ENCODE data around the gene JAK1.

JAK1 gene

GRCh38 chr1:64976361-64976760 lies 10.0 kb upstream of the JAK1 start:
- no peak overlapping the region for H3K9ac ChIP-seq (ENCODE audit: low read length)
- H3K14ac ChIP-seq (ENCODE audit: low read length in 2 of 2), result no peak overlapping the region
- no peak overlapping the region for H2BK15ac ChIP-seq (ENCODE audit: low read depth, poor library complexity, severe bottlenecking)
- H3K9me3 ChIP-seq (ENCODE audit: control insufficient read depth, low read length), result no peaks in the 10 kb centered on the region
- H3K79me1 ChIP-seq (replicated peaks; ENCODE audit: low read length, poor library complexity, severe bottlenecking), result no peaks in the 10 kb centered on the region
- 95% methylated on average over 3 of the region's 3 CpGs for WGBS
- H3K4me2 ChIP-seq (ENCODE audit: low read length, poor library complexity, severe bottlenecking), result no peak overlapping the region
- H3K18ac ChIP-seq (ENCODE audit: low read depth in 1 of 2, low read length in 2 of 2), result no peak overlapping the region
- H2AK5ac ChIP-seq (ENCODE audit: low read length, severe bottlenecking), result no peak overlapping the region
- H3K4ac ChIP-seq (ENCODE audit: low read depth in 1 of 2, low read length in 2 of 2), result no peak overlapping the region
- H3K27ac ChIP-seq (ENCODE audit: low read length, poor library complexity, severe bottlenecking), result no peak overlapping the region
- H2BK5ac ChIP-seq (ENCODE audit: low read depth, low read length, poor library complexity, severe bottlenecking), result no peak overlapping the region
- H2BK12ac ChIP-seq (ENCODE audit: low read length in 2 of 2), result no peak overlapping the region
- H3K27me3 ChIP-seq (ENCODE audit: control insufficient read depth in 1 of 2, insufficient read depth in 1 of 2, low read length in 2 of 2), result no peaks in the 10 kb centered on the region
- no peak overlapping the region for H4K8ac ChIP-seq (ENCODE audit: low read length)
- H4K91ac ChIP-seq (ENCODE audit: low read length), result no peak overlapping the region
- H2AFZ ChIP-seq (ENCODE audit: low read depth, low read length), result no peak overlapping the region
- H2BK120ac ChIP-seq (ENCODE audit: low read depth, low read length), result no peak overlapping the region
- no peak for DNase-seq
- peaks cover 6% of the 10 kb centered on the region for H3K4me1 ChIP-seq (ENCODE audit: control insufficient read depth, insufficient read depth, low read depth, low read length)
- no peak overlapping the region for H3K23ac ChIP-seq (ENCODE audit: low read length in 2 of 2)
- H3K4me3 ChIP-seq (ENCODE audit: insufficient read depth in 1 of 2, low read depth in 1 of 2, low read length in 2 of 2), result no peak overlapping the region
- peaks cover 0 to 27% of the 10 kb centered on the region in 2 experiments for H3K36me3 ChIP-seq (ENCODE audit: control insufficient read depth in 1 of 2, insufficient read depth in 2 of 2, low read depth in 1 of 2, low read length in 2 of 2)

GRCh38 chr1:64975740-64976139 lies 9.4 kb upstream of the JAK1 start:
- Histone ChIP-seq H4K91ac (ENCODE audit: low read length) (no peak overlapping the region), H2AK5ac (ENCODE audit: low read length, severe bottlenecking) (no peak overlapping the region), H3K9me3 (ENCODE audit: control insufficient read depth, low read length) (no peaks in the 10 kb centered on the region), H3K18ac (ENCODE audit: low read depth in 1 of 2, low read length in 2 of 2) (no peak overlapping the region), H3K36me3 (ENCODE audit: control insufficient read depth in 1 of 2, insufficient read depth in 2 of 2, low read depth in 1 of 2, low read length in 2 of 2) (peaks cover 0 to 27% of the 10 kb centered on the region in 2 experiments), H3K4me3 (ENCODE audit: insufficient read depth in 1 of 2, low read depth in 1 of 2, low read length in 2 of 2) (no peak overlapping the region), H3K27me3 (ENCODE audit: control insufficient read depth in 1 of 2, insufficient read depth in 1 of 2, low read length in 2 of 2) (no peaks in the 10 kb centered on the region), H3K4me1 (ENCODE audit: control insufficient read depth, insufficient read depth, low read depth, low read length) (peaks cover 4% of the 10 kb centered on the region), H2BK15ac (ENCODE audit: low read depth, poor library complexity, severe bottlenecking) (no peak overlapping the region), H2BK120ac (ENCODE audit: low read depth, low read length) (no peak overlapping the region), H3K4ac (ENCODE audit: low read depth in 1 of 2, low read length in 2 of 2) (no peak overlapping the region), H2AFZ (ENCODE audit: low read depth, low read length) (no peak overlapping the region), H3K79me1 (replicated peaks; ENCODE audit: low read length, poor library complexity, severe bottlenecking) (no peaks in the 10 kb centered on the region), H2BK5ac (ENCODE audit: low read depth, low read length, poor library complexity, severe bottlenecking) (no peak overlapping the region), H2BK12ac (ENCODE audit: low read length in 2 of 2) (no peak overlapping the region), H3K4me2 (ENCODE audit: low read length, poor library complexity, severe bottlenecking) (no peak overlapping the region), H4K8ac (ENCODE audit: low read length) (no peak overlapping the region), H3K14ac (ENCODE audit: low read length in 2 of 2) (no peak overlapping the region), H3K27ac (ENCODE audit: low read length, poor library complexity, severe bottlenecking) (no peak overlapping the region), H3K23ac (ENCODE audit: low read length in 2 of 2) (no peak overlapping the region), H3K9ac (ENCODE audit: low read length) (no peak overlapping the region)
- WGBS, result 84% methylated on average over 5 of the region's 5 CpGs
- no peak for DNase-seq

GRCh38 chr1:64975127-64975526 lies 8.8 kb upstream of the JAK1 start:
- Histone ChIP-seq H3K36me3 (ENCODE audit: control insufficient read depth in 1 of 2, insufficient read depth in 2 of 2, low read depth in 1 of 2, low read length in 2 of 2) (peaks cover 0 to 27% of the 10 kb centered on the region in 2 experiments), H3K27me3 (ENCODE audit: control insufficient read depth in 1 of 2, insufficient read depth in 1 of 2, low read length in 2 of 2) (no peaks in the 10 kb centered on the region), H2AK5ac (ENCODE audit: low read length, severe bottlenecking) (no peak overlapping the region), H3K18ac (ENCODE audit: low read depth in 1 of 2, low read length in 2 of 2) (no peak overlapping the region), H3K4me2 (ENCODE audit: low read length, poor library complexity, severe bottlenecking) (no peak overlapping the region), H3K4ac (ENCODE audit: low read depth in 1 of 2, low read length in 2 of 2) (no peak overlapping the region), H2BK5ac (ENCODE audit: low read depth, low read length, poor library complexity, severe bottlenecking) (no peak overlapping the region), H3K4me3 (ENCODE audit: insufficient read depth in 1 of 2, low read depth in 1 of 2, low read length in 2 of 2) (no peak overlapping the region), H3K27ac (ENCODE audit: low read length, poor library complexity, severe bottlenecking) (no peak overlapping the region), H2BK12ac (ENCODE audit: low read length in 2 of 2) (no peak overlapping the region), H3K9ac (ENCODE audit: low read length) (no peak overlapping the region), H3K4me1 (ENCODE audit: control insufficient read depth, insufficient read depth, low read depth, low read length) (peaks cover 4% of the 10 kb centered on the region), H3K23ac (ENCODE audit: low read length in 2 of 2) (no peak overlapping the region), H3K79me1 (replicated peaks; ENCODE audit: low read length, poor library complexity, severe bottlenecking) (no peaks in the 10 kb centered on the region), H3K14ac (ENCODE audit: low read length in 2 of 2) (no peak overlapping the region), H3K9me3 (ENCODE audit: control insufficient read depth, low read length) (no peaks in the 10 kb centered on the region), H4K8ac (ENCODE audit: low read length) (no peak overlapping the region), H2BK120ac (ENCODE audit: low read depth, low read length) (no peak overlapping the region), H2AFZ (ENCODE audit: low read depth, low read length) (no peak overlapping the region), H2BK15ac (ENCODE audit: low read depth, poor library complexity, severe bottlenecking) (no peak overlapping the region), H4K91ac (ENCODE audit: low read length) (no peak overlapping the region)
- 100% methylated on average over 1 of the region's 1 CpG for WGBS
- no peak for DNase-seq

- Histone ChIP-seq H4K91ac (ENCODE audit: low read length) (no peak overlapping the region), H3K4me2 (ENCODE audit: low read length, poor library complexity, severe bottlenecking) (no peak overlapping the region), H3K4me3 (ENCODE audit: insufficient read depth in 1 of 2, low read depth in 1 of 2, low read length in 2 of 2) (no peak overlapping the region), H2BK12ac (ENCODE audit: low read length in 2 of 2) (no peak overlapping the region), H3K27me3 (ENCODE audit: control insufficient read depth in 1 of 2, insufficient read depth in 1 of 2, low read length in 2 of 2) (no peaks in the 10 kb centered on the region), H3K27ac (ENCODE audit: low read length, poor library complexity, severe bottlenecking) (no peak overlapping the region), H3K14ac (ENCODE audit: low read length in 2 of 2) (no peak overlapping the region), H3K9me3 (ENCODE audit: control insufficient read depth, low read length) (no peaks in the 10 kb centered on the region), H2BK120ac (ENCODE audit: low read depth, low read length) (no peak overlapping the region), H3K23ac (ENCODE audit: low read length in 2 of 2) (no peak overlapping the region), H3K9ac (ENCODE audit: low read length) (no peak overlapping the region), H4K8ac (ENCODE audit: low read length) (no peak overlapping the region), H3K4ac (ENCODE audit: low read depth in 1 of 2, low read length in 2 of 2) (no peak overlapping the region), H3K4me1 (ENCODE audit: control insufficient read depth, insufficient read depth, low read depth, low read length) (peaks cover 4% of the 10 kb centered on the region), H2AFZ (ENCODE audit: low read depth, low read length) (no peak overlapping the region), H2AK5ac (ENCODE audit: low read length, severe bottlenecking) (no peak overlapping the region), H3K36me3 (ENCODE audit: control insufficient read depth in 1 of 2, insufficient read depth in 2 of 2, low read depth in 1 of 2, low read length in 2 of 2) (peaks cover 0 to 22% of the 10 kb centered on the region in 2 experiments), H3K79me1 (replicated peaks; ENCODE audit: low read length, poor library complexity, severe bottlenecking) (no peaks in the 10 kb centered on the region), H2BK5ac (ENCODE audit: low read depth, low read length, poor library complexity, severe bottlenecking) (no peak overlapping the region), H2BK15ac (ENCODE audit: low read depth, poor library complexity, severe bottlenecking) (no peak overlapping the region), H3K18ac (ENCODE audit: low read depth in 1 of 2, low read length in 2 of 2) (no peak overlapping the region)
- 94% methylated on average over 2 of the region's 2 CpGs for WGBS
- DNase-seq, result no peak
These were observed 8.0 kb upstream of the JAK1 start for GRCh38 chr1:64974288-64974825.

Data from mesenchymal stem cell (in vitro differentiated cells and primary cell).